ENCODE measurements around the gene ABCG1.

Gene ABCG1

DNA sequence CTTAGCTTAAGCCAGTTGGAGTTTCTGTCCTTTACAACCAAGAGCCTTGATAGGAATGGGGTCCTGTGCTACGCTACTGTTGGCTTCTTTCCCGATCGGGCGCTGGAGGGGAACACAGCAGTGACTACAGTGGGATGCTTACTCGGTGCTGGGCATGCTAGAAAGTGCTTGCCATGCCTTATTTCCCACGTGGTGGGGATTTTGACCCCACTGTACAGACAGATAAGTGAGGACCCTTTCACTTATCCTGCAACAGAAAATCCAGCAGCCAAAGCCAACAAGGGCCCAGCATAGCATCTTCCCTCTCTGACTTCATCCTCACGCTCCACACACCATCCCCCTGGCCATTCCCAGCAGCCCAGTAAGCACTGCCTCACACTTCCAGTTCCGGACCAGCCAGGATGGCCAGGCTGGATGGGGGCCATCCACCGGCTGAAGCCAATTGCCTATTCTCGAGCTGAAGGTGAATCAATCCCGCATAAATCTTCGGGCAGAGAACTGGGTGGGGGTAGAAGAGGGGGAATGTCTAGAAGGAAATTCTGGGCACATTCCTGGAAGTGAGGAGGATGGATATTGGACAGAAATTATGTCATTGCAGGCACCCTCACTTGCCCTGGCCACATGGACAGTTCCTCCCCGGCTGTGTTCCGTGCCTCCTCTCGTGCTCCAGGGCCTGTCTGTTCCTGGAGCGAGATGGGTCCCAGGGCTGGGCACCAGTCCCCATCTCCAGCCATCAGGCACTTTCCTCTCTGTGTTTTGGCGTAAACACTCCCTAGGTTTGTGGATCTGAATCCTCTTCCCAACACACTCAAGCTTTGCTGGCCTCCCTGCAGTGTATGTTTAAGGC lies 2.0 kb upstream of the ABCG1 start:
- Histone ChIP-seq H3K4me3 (ENCODE audit: low read length) (no peak overlapping the region), H3K27ac (ENCODE audit: low read depth, low read length) (no peak overlapping the region), H3K4me1 (ENCODE audit: insufficient read depth, low read length) (0 out of 2 replicates have a peak, but pooled peaks cover 6% of the 10 kb centered on the region), H3K36me3 (ENCODE audit: insufficient read depth, low read length) (no peaks in the 10 kb centered on the region), H3K9me3 (ENCODE audit: insufficient read depth, low read depth, low read length) (peaks cover 11% of the 10 kb centered on the region; the same call in 1 of the 2 replicates), H3K9ac (ENCODE audit: low read depth, low read length) (no peak overlapping the region), H3K27me3 (ENCODE audit: insufficient read depth, low read length) (peaks cover 53% of the 10 kb centered on the region)
- 91% methylated on average over 17 of the region's 17 CpGs for WGBS

DNA sequence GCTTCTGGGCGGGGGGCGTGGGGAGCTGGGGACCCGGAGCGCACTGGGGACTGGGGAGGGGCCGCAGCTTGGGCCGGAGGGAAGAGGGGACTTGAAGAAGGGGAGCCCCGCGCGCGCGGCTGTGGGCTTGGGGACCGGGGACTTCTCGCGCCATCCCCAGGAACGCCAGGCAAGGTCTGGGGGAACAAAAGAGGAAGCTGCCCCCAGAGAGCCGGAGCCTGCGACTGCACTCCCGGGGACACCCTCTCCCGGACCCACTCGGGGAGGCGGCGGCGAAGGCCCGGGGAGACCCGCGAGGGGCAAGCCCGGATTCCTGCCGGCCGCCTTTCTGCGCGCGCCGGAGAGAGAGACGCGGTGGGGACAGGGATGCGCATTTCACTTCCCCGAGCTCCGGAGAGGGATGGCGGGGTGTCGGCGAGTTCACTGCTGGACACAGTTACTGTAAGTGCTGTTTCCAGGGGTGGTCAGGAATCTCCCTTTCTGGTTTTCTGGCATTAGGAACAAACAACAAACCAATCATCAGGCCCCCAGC lies 732 bp downstream of the ABCG1 start:
- no peaks in the 10 kb centered on the region for H3K36me3 ChIP-seq (ENCODE audit: insufficient read depth, low read length)
- peaks cover 11% of the 10 kb centered on the region; the same call in 1 of the 2 replicates for H3K9me3 ChIP-seq (ENCODE audit: insufficient read depth, low read depth, low read length)
- no peak overlapping the region for H3K27ac ChIP-seq (ENCODE audit: low read depth, low read length)
- 0 out of 2 replicates have a peak, but pooled peaks cover 6% of the 10 kb centered on the region for H3K4me1 ChIP-seq (ENCODE audit: insufficient read depth, low read length)
- H3K4me3 ChIP-seq (ENCODE audit: low read length) = peak overlapping the region; percentile 57
- peaks cover 80% of the 10 kb centered on the region for H3K27me3 ChIP-seq (ENCODE audit: insufficient read depth, low read length)
- 1% methylated on average over 41 of the region's 41 CpGs for WGBS
- no peak overlapping the region for H3K9ac ChIP-seq (ENCODE audit: low read depth, low read length)

DNA sequence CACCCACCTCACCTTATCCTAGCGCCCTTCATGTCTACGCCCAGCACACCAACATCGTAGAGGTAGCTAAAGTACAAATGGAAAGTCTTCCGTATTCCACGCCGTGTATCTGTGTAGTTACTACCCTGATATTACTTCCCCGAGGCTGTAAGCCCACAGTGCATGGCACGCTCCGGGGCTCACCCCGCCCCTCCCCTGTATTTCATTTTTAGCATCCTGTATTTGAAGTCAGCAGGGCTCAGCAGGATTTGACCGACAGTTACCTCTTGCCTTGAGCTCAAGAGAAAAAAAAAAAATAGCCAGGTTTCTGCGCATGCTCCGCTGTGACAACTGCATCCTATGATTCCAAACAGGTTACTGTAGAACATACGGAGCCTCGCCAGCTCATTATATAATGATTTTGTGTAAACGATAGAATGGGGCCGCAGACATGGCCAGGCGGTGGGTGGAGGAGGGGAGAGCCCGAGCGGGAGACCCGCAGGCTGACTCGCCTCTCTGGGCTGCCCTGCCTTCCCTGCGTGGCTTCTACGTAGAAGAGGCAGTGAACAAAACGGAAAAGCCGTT lies 1.3 kb downstream of the ABCG1 start:
- Histone ChIP-seq H3K36me3 (ENCODE audit: insufficient read depth, low read length) (no peaks in the 10 kb centered on the region), H3K27me3 (ENCODE audit: insufficient read depth, low read length) (peaks cover 85% of the 10 kb centered on the region), H3K4me3 (ENCODE audit: low read length) (peak overlapping the region; percentile 57), H3K9ac (ENCODE audit: low read depth, low read length) (no peak overlapping the region), H3K27ac (ENCODE audit: low read depth, low read length) (no peak overlapping the region), H3K4me1 (ENCODE audit: insufficient read depth, low read length) (0 out of 2 replicates have a peak, but pooled peaks cover 6% of the 10 kb centered on the region), H3K9me3 (ENCODE audit: insufficient read depth, low read depth, low read length) (peaks cover 11% of the 10 kb centered on the region; the same call in 1 of the 2 replicates)
- 5% methylated on average over 26 of the region's 26 CpGs for WGBS

DNA sequence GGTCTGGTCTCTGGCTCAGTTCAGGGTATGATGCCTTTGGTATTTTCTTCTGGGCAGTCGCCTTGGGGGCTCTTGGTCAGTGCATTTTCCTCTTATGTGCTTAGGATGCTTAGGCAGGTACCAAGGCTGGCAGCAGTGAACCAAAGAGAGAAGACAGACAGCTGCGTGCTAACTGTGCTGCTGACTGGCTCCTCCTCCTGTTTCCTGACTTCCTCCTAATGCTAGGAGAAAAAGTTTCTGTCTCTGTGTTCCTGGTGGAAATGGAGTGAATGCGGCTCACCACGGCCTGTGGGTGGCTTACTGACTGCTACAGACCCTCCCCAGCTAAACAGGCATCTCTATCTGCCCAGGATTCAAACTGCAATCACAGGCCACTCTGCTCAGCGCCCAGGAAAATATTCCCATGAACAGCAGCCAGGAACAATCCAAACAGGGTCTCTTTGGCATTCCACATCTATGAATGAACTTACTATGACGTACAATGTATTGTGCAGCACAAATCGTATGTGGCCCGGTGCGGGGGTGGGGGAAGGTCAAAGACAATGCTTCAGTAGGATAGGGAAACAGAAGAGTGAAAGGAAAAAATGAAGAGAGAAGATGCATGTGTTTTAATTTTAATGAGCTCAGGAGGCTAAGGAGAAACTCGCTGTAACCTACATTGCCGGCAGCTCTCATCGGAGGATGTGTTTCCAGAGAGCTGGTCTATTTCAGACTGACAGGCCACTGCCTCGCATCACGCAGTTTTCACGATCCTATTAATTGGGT lies 2.8 kb downstream of the ABCG1 start:
- 88% methylated on average over 15 of the region's 15 CpGs for WGBS
- H3K4me1 ChIP-seq (ENCODE audit: insufficient read depth, low read length) = 0 out of 2 replicates have a peak, but pooled peaks cover 6% of the 10 kb centered on the region
- H3K9me3 ChIP-seq (ENCODE audit: insufficient read depth, low read depth, low read length) = no peaks in the 10 kb centered on the region
- H3K4me3 ChIP-seq (ENCODE audit: low read length) = no peak overlapping the region
- peaks cover 98% of the 10 kb centered on the region for H3K27me3 ChIP-seq (ENCODE audit: insufficient read depth, low read length)
- no peak overlapping the region for H3K9ac ChIP-seq (ENCODE audit: low read depth, low read length)
- no peak overlapping the region for H3K27ac ChIP-seq (ENCODE audit: low read depth, low read length)
- no peaks in the 10 kb centered on the region for H3K36me3 ChIP-seq (ENCODE audit: insufficient read depth, low read length)

DNA sequence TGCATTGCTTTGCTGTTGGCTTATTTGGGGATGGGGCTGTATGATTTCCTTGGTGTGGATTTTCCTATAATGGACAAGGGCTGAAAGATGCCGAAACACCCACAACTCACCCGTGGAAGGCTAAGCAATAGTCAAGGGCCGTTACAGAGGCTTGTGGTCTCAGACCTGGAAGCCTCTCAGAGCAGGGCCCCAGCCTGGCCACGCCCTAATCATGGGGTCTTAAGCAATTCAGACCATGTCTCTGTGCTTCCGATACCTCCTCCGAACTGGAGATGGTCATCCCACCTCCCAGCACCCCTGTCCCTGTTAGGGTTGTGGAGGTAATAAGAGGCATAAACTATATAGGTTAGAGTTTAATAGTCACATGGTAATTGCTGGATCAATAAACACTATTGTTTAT lies 3.4 kb downstream of the ABCG1 start:
- Histone ChIP-seq H3K4me1 (ENCODE audit: insufficient read depth, low read length) (0 out of 2 replicates have a peak, but pooled peaks cover 6% of the 10 kb centered on the region), H3K27ac (ENCODE audit: low read depth, low read length) (no peak overlapping the region), H3K9ac (ENCODE audit: low read depth, low read length) (no peak overlapping the region), H3K4me3 (ENCODE audit: low read length) (no peak overlapping the region), H3K36me3 (ENCODE audit: insufficient read depth, low read length) (no peaks in the 10 kb centered on the region), H3K27me3 (ENCODE audit: insufficient read depth, low read length) (peaks cover 97% of the 10 kb centered on the region), H3K9me3 (ENCODE audit: insufficient read depth, low read depth, low read length) (no peaks in the 10 kb centered on the region)
- 90% methylated on average over 6 of the region's 6 CpGs for WGBS

DNA sequence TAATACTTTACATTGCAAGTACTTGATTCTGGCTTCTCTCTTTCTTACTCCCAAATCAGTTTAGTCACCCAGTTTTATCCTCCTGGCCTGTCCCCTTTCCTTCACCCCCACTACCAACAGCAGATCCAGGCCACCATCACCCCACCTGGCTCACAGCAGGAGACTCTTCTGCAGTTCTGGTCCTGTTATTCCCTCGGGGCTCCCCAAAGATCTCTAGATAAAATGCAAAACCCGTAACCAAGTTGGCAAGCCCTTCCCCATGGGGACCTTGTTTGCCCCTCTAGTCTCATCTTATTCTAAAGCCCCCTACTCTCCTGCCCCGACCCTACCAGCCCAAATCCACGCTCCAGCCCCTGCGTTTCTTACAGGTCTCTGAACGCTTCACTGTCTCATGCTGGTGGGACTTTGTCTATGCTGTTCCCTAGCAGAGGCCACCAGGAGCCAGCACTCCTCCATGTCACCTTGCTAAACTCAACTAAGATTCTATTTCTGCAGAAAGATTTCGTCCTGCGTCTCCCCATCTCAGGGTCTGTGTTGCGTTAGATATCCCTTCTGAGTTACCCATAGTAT lies 4.0 kb downstream of the ABCG1 start:
- H3K27ac ChIP-seq (ENCODE audit: low read depth, low read length) = no peak overlapping the region
- H3K9ac ChIP-seq (ENCODE audit: low read depth, low read length) = no peak overlapping the region
- H3K36me3 ChIP-seq (ENCODE audit: insufficient read depth, low read length) = no peaks in the 10 kb centered on the region
- 0 out of 2 replicates have a peak, but pooled peaks cover 6% of the 10 kb centered on the region for H3K4me1 ChIP-seq (ENCODE audit: insufficient read depth, low read length)
- 89% methylated on average over 9 of the region's 9 CpGs for WGBS
- H3K27me3 ChIP-seq (ENCODE audit: insufficient read depth, low read length) = peaks cover 96% of the 10 kb centered on the region
- no peaks in the 10 kb centered on the region for H3K9me3 ChIP-seq (ENCODE audit: insufficient read depth, low read depth, low read length)
- no peak overlapping the region for H3K4me3 ChIP-seq (ENCODE audit: low read length)

GRCh38 chr21:42223826-42224575 lies 5.1 kb downstream of the ABCG1 start:
- Histone ChIP-seq H3K9ac (ENCODE audit: low read depth, low read length) (no peak overlapping the region), H3K4me1 (ENCODE audit: insufficient read depth, low read length) (0 out of 2 replicates have a peak, but pooled peaks cover 6% of the 10 kb centered on the region), H3K27me3 (ENCODE audit: insufficient read depth, low read length) (peaks cover 85% of the 10 kb centered on the region), H3K4me3 (ENCODE audit: low read length) (no peak overlapping the region), H3K9me3 (ENCODE audit: insufficient read depth, low read depth, low read length) (no peaks in the 10 kb centered on the region), H3K36me3 (ENCODE audit: insufficient read depth, low read length) (no peaks in the 10 kb centered on the region), H3K27ac (ENCODE audit: low read depth, low read length) (no peak overlapping the region)
- 93% methylated on average over 15 of the region's 15 CpGs for WGBS

DNA sequence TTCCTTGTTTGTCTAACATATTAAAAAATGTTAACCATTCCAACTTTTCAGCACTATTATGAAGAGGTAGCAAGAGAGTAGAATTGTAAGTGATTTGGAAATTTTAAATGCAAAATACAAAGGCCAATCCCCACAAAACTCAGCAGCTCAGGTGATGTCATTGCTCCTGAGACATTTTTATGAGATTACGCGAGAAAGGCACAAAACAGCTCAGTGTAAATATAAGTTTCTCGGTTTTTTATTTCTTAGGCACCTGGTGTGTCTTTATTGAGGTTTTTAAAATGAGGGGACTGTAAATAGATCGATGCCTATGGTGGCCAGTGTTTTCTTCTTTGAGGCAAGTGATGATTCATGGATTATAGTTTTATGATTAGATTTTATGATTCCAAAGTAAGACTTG lies 6.1 kb downstream of the ABCG1 start:
- Histone ChIP-seq H3K9ac (ENCODE audit: low read depth, low read length) (no peak overlapping the region), H3K4me1 (ENCODE audit: insufficient read depth, low read length) (0 out of 2 replicates have a peak, but pooled peaks cover 4% of the 10 kb centered on the region), H3K27me3 (ENCODE audit: insufficient read depth, low read length) (peaks cover 78% of the 10 kb centered on the region), H3K36me3 (ENCODE audit: insufficient read depth, low read length) (no peaks in the 10 kb centered on the region), H3K4me3 (ENCODE audit: low read length) (no peak overlapping the region), H3K27ac (ENCODE audit: low read depth, low read length) (no peak overlapping the region), H3K9me3 (ENCODE audit: insufficient read depth, low read depth, low read length) (no peaks in the 10 kb centered on the region)
- 94% methylated on average over 4 of the region's 4 CpGs for WGBS

DNA sequence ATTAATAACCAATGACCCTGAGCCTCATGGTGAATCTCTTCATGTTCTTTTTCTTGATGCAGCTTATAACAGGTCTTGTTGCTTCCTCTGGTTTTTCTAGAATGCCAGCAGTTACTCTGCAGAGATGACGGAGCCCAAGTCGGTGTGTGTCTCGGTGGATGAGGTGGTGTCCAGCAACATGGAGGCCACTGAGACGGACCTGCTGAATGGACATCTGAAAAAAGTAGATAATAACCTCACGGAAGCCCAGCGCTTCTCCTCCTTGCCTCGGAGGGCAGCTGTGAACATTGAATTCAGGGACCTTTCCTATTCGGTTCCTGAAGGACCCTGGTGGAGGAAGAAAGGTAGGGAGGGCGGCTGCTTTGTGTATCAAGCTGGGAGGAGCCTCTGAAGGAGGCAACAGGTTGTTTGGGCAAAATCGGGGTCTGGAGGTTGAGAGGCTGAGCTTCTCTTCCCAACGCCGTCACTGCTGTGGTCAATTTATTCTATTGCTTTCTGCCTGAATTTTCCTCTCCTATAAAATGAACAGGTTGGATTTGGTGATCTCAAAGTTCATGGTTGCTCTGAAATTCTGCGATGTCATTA lies 6.7 kb downstream of the ABCG1 start:
- WGBS = 89% methylated on average over 13 of the region's 13 CpGs
- no peak overlapping the region for H3K4me3 ChIP-seq (ENCODE audit: low read length)
- H3K27me3 ChIP-seq (ENCODE audit: insufficient read depth, low read length) = peaks cover 71% of the 10 kb centered on the region
- no peaks in the 10 kb centered on the region for H3K9me3 ChIP-seq (ENCODE audit: insufficient read depth, low read depth, low read length)
- H3K36me3 ChIP-seq (ENCODE audit: insufficient read depth, low read length) = no peaks in the 10 kb centered on the region
- no peak overlapping the region for H3K9ac ChIP-seq (ENCODE audit: low read depth, low read length)
- 0 out of 2 replicates have a peak, but pooled peaks cover 1% of the 10 kb centered on the region for H3K4me1 ChIP-seq (ENCODE audit: insufficient read depth, low read length)
- no peak overlapping the region for H3K27ac ChIP-seq (ENCODE audit: low read depth, low read length)

- WGBS = 82% methylated on average over 2 of the region's 2 CpGs
- Histone ChIP-seq H3K4me3 (ENCODE audit: low read length) (no peak overlapping the region), H3K36me3 (ENCODE audit: insufficient read depth, low read length) (no peaks in the 10 kb centered on the region), H3K27ac (ENCODE audit: low read depth, low read length) (no peak overlapping the region), H3K4me1 (ENCODE audit: insufficient read depth, low read length) (no peaks in the 10 kb centered on the region), H3K9ac (ENCODE audit: low read depth, low read length) (no peak overlapping the region), H3K27me3 (ENCODE audit: insufficient read depth, low read length) (peaks cover 63% of the 10 kb centered on the region), H3K9me3 (ENCODE audit: insufficient read depth, low read depth, low read length) (no peaks in the 10 kb centered on the region)
Observed at GRCh38 chr21:42226626-42227025, 7.7 kb downstream of the ABCG1 start.

All from HUES64 (cell line).